ENCODE results near the gene RNF31.

Gene RNF31

DNA sequence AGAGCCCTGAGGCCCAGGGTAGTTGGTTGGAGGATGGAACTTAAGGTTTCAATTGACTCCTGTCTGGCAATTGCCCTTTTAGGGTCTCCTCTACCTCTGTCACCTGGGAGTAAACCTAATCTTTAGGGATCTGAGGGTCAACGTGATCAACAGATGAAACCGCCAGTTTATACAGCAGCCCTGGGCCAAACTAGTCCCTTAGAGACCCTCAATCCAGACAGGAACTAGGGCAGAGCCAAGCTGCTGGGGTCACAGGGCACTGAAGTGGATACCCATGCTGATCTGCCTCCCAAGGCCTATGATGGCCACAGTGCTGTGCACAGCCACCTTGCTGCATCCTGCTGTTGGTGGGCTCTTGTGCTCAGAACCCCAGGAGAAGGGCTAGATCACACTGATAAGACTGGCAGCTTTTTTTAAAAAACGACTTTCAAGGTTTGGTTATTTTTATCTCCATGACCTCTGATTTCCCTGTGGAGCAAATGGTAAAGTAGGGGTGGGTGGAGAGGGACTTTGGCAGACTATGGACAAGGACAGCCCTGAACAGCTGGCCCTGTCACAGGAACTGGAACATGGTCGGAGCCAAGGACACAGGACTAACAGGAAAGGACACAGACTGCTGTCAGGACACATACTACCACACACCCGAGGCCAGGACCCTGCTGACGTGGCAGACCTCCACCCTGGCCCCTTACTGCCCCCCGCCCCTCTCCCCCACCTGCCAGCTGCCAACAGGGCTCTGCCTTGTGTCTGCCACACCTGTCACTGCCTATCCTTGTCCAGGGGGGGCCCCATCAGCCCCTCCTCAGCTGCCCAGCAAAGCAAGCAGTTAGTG is 16.4 kb upstream of the RNF31 start:
- H3K9me3 ChIP-seq (ENCODE audit: control insufficient read depth, insufficient read depth, low read length): no peaks in the 10 kb centered on the region
- no peak for DNase-seq (ENCODE audit: low read depth, low spot score)
- H3K36me3 ChIP-seq (ENCODE audit: control insufficient read depth, insufficient read depth, low read length): no peaks in the 10 kb centered on the region
- H3K4me1 ChIP-seq (ENCODE audit: control insufficient read depth, insufficient read depth, low read length): peaks cover 2% of the 10 kb centered on the region
- no peak overlapping the region for H3K27ac ChIP-seq (ENCODE audit: low read length)
- H3K4me3 ChIP-seq (ENCODE audit: low read length): no peak overlapping the region
- no CpG with 5 or more reads among the region's 7 CpGs for WGBS (ENCODE audit: insufficient coverage, insufficient read length)
- no peaks in the 10 kb centered on the region for H3K27me3 ChIP-seq (ENCODE audit: control insufficient read depth, insufficient read depth, low read length)

DNA sequence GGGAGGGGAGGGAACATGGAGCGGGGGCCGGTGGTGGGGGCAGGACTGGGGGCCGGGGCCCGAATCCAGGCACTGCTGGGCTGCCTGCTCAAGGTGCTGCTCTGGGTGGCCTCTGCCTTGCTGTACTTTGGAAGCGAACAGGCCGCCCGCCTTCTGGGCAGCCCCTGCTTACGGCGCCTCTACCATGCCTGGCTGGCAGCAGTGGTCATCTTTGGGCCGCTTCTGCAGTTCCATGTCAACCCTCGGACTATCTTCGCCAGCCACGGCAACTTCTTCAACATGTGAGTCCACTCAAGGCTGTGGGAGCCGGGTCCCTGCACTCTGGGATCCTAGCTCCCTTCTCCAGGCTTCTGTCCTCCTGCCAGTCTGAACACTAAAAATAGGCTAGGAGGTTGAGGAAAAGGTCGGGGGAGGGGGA is 15.7 kb upstream of the RNF31 start:
- H3K9me3 ChIP-seq (ENCODE audit: control insufficient read depth, insufficient read depth, low read length): no peaks in the 10 kb centered on the region
- no peak overlapping the region for H3K4me3 ChIP-seq (ENCODE audit: low read length)
- no peaks in the 10 kb centered on the region for H3K36me3 ChIP-seq (ENCODE audit: control insufficient read depth, insufficient read depth, low read length)
- H3K27ac ChIP-seq (ENCODE audit: low read length): no peak overlapping the region
- H3K4me1 ChIP-seq (ENCODE audit: control insufficient read depth, insufficient read depth, low read length): peaks cover 2% of the 10 kb centered on the region
- DNase-seq (ENCODE audit: low read depth, low spot score): no peak
- no CpG with 5 or more reads among the region's 15 CpGs for WGBS (ENCODE audit: insufficient coverage, insufficient read length)
- no peaks in the 10 kb centered on the region for H3K27me3 ChIP-seq (ENCODE audit: control insufficient read depth, insufficient read depth, low read length)

DNA sequence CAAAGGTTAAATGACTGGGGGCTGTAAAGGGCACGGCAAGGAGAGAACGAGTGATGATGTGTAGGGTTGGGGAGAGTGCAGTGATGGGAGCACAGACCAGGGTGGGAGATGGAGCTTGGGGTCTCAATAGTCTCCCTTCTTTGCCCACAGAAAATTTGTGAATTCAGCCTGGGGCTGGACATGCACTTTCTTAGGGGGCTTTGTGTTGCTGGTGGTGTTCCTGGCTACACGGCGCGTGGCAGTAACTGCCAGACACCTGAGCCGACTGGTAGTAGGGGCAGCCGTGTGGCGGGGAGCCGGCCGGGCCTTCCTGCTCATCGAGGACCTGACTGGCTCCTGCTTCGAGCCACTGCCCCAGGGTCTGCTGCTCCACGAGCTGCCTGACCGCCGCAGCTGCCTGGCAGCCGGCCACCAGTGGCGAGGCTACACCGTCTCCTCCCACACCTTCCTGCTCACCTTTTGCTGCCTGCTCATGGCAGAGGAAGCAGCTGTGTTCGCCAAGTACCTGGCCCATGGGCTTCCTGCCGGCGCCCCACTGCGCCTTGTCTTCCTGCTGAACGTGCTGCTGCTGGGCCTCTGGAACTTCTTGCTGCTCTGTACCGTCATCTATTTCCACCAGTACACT is 15.1 kb upstream of the RNF31 start:
- H3K27me3 ChIP-seq (ENCODE audit: control insufficient read depth, insufficient read depth, low read length): no peaks in the 10 kb centered on the region
- H3K4me1 ChIP-seq (ENCODE audit: control insufficient read depth, insufficient read depth, low read length): peaks cover 5% of the 10 kb centered on the region
- H3K27ac ChIP-seq (ENCODE audit: low read length): no peak overlapping the region
- H3K4me3 ChIP-seq (ENCODE audit: low read length): no peak overlapping the region
- WGBS (ENCODE audit: insufficient coverage, insufficient read length): no CpG with 5 or more reads among the region's 24 CpGs
- DNase-seq (ENCODE audit: low read depth, low spot score): no peak
- H3K36me3 ChIP-seq (ENCODE audit: control insufficient read depth, insufficient read depth, low read length): no peaks in the 10 kb centered on the region
- no peaks in the 10 kb centered on the region for H3K9me3 ChIP-seq (ENCODE audit: control insufficient read depth, insufficient read depth, low read length)

DNA sequence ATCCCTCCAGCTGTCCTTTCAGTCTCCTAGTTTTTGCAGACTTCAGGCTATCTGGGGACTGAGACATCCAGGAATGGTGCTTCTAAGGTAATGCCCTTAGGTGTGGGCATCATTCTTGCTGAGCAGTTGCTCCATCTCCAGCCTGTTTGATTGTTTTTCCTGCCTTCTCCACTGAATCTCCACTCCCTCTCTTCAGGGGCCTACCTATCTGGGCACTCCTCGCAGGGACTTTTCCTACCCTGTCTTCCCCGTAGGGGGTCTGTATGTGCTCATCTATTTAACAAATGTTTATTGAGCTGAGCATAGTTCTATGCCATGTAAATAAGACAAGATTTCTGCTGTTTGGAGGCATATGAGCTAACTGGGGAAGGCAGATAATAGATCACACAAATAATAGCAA is 14.3 kb upstream of the RNF31 start:
- DNase-seq (ENCODE audit: low read depth, low spot score): no peak
- Histone ChIP-seq H3K9me3 (ENCODE audit: control insufficient read depth, insufficient read depth, low read length) (no peaks in the 10 kb centered on the region), H3K36me3 (ENCODE audit: control insufficient read depth, insufficient read depth, low read length) (no peaks in the 10 kb centered on the region), H3K27ac (ENCODE audit: low read length) (no peak overlapping the region), H3K4me3 (ENCODE audit: low read length) (no peak overlapping the region), H3K27me3 (ENCODE audit: control insufficient read depth, insufficient read depth, low read length) (no peaks in the 10 kb centered on the region), H3K4me1 (ENCODE audit: control insufficient read depth, insufficient read depth, low read length) (peaks cover 5% of the 10 kb centered on the region)
- WGBS (ENCODE audit: insufficient coverage, insufficient read length): no CpG with 5 or more reads among the region's 2 CpGs

DNA sequence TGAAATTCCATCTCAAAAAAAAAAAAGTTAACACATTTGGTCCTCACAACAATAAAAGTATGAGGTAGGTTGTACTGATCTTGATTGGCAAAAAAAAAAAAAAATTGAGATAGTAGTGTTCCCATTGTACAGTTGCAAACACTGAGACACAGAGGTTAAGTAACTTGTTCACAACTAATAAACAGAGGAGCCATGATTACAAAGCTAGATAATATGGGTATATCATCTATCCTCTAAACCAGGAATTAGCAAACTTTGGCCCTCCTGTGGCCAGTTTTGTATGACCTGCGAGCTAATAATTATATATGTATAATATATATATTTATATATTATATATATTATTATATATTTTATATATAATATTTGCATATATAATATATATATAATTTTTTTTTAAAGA is 13.6 kb upstream of the RNF31 start:
- no peak overlapping the region for H3K27ac ChIP-seq (ENCODE audit: low read length)
- H3K9me3 ChIP-seq (ENCODE audit: control insufficient read depth, insufficient read depth, low read length): no peaks in the 10 kb centered on the region
- H3K4me1 ChIP-seq (ENCODE audit: control insufficient read depth, insufficient read depth, low read length): peaks cover 5% of the 10 kb centered on the region
- no peaks in the 10 kb centered on the region for H3K27me3 ChIP-seq (ENCODE audit: control insufficient read depth, insufficient read depth, low read length)
- H3K36me3 ChIP-seq (ENCODE audit: control insufficient read depth, insufficient read depth, low read length): peaks cover 3% of the 10 kb centered on the region; the same call in 1 of the 2 replicates
- no peak overlapping the region for H3K4me3 ChIP-seq (ENCODE audit: low read length)
- no CpG with 5 or more reads among the region's 1 CpG for WGBS (ENCODE audit: insufficient coverage, insufficient read length)
- no peak for DNase-seq (ENCODE audit: low read depth, low spot score)

DNA sequence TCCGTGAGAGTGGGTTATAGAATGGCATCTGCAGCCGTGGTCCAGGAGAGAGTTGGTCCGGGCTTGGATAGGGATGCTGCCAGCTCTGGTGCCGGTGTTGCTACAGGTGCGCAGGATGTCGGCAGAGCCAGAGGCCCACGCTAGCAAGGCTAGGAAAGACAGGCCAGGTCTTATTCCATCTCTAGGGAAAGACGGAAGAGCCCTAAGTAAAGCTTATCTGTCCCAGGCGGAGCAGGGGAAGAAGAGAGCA is 11.8 kb upstream of the RNF31 start:
- peaks cover 3% of the 10 kb centered on the region for H3K36me3 ChIP-seq (ENCODE audit: control insufficient read depth, insufficient read depth, low read length)
- WGBS (ENCODE audit: insufficient coverage, insufficient read length): no CpG with 5 or more reads among the region's 9 CpGs
- peak overlapping the region; percentile 89; the same call in 1 of the 2 replicates for H3K4me3 ChIP-seq (ENCODE audit: low read length)
- peaks cover 5% of the 10 kb centered on the region for H3K4me1 ChIP-seq (ENCODE audit: control insufficient read depth, insufficient read depth, low read length)
- no peak for DNase-seq (ENCODE audit: low read depth, low spot score)
- no peaks in the 10 kb centered on the region for H3K27me3 ChIP-seq (ENCODE audit: control insufficient read depth, insufficient read depth, low read length)
- H3K9me3 ChIP-seq (ENCODE audit: control insufficient read depth, insufficient read depth, low read length): no peaks in the 10 kb centered on the region
- H3K27ac ChIP-seq (ENCODE audit: low read length): no peak overlapping the region

DNA sequence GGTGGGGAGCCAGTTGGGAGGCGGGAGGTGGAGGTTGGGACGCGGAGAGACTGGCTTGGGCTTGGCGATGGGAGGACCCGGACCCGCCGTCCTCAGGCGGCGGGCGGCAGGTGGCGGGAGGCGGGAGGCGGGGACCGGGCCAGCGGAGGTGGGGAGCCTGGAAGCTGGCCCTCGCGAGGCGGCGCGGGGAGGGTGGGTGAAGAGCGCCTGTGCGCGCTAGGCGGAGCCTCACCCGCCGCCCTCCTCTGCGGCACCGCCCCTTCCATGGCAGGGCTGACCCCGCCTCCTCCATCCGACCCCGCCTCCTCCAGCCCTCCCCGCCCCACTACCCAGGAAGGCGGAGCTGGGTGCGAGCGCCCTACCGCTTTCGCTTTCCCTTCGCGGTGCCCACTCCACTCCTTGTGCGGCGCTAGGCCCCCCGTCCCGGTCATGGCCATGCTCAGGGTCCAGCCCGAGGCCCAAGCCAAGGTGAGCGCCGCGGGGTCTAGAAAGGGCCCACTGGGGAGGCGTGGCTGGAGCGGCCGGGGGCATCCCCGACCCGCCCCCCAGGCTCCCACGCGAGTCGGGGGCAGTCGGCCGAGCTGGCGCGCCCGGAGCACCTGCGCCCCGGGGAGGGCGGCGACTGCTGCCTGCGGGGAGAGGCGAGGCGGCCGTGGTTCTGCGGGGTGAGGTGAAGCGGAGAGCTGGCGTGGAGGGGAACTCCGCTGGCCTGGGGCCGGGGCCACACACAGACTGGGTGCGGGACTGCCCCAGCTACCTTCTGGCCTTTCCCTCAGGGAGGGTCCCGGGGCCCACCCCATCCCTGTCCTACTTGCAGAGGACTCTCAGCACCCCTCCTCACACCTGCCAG is 11.2 kb upstream of the RNF31 start, which contains the start of gene PSME1:
Gene PSME1 (plus strand): TSS at position 361 of the 850 bp plus-strand sequence. CDS start 69 bp downstream, at position 430.
- no peak for DNase-seq (ENCODE audit: low read depth, low spot score)
- Histone ChIP-seq H3K4me3 (ENCODE audit: low read length) (peak within 1 kb of the TSS; percentile 89), H3K27ac (ENCODE audit: low read length) (no peak within 1 kb of the TSS), H3K4me1 (ENCODE audit: control insufficient read depth, insufficient read depth, low read length) (peaks cover 5% of the 10 kb centered on the region), H3K36me3 (ENCODE audit: control insufficient read depth, insufficient read depth, low read length) (peaks cover 3% of the 10 kb centered on the region), H3K9me3 (ENCODE audit: control insufficient read depth, insufficient read depth, low read length) (no peaks in the 10 kb centered on the region), H3K27me3 (ENCODE audit: control insufficient read depth, insufficient read depth, low read length) (no peaks in the 10 kb centered on the region)
- no CpG with 5 or more reads among the region's 75 CpGs for WGBS (ENCODE audit: insufficient coverage, insufficient read length)

DNA sequence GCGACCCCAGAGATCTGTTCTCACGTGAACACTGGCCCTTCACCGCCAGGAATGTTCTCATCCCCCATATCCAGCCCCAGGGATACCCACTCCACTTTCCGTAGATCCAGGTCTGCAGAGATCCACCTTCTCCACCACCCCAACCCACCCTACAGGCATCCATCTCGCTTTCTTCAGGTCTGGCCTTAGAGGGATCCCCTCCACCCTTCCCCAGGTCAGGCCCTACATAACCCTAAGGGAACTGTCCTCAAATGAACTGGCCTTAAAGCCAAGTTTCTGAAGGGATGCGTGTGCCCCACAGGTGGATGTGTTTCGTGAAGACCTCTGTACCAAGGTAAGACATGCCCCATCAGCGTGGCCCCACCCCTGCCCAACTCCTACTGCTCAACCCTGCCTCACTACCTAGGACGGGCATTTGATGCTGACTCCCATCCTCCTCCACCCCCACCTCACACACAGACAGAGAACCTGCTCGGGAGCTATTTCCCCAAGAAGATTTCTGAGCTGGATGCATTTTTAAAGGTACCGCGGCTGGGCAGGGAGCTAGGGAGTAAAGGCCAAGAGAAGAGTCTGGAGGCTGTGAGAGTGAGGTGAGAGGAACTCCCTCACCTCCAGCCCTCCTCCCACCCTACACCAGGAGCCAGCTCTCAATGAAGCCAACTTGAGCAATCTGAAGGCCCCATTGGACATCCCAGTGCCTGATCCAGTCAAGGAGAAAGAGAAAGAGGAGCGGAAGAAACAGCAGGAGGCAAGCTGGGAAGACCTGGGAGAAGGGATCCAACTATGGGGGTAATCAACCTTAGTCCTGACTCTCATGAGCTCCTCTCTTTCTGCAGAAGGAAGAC is 10.4 kb upstream of the RNF31 start:
- WGBS (ENCODE audit: insufficient coverage, insufficient read length): no CpG with 5 or more reads among the region's 13 CpGs
- Histone ChIP-seq H3K9me3 (ENCODE audit: control insufficient read depth, insufficient read depth, low read length) (no peaks in the 10 kb centered on the region), H3K4me1 (ENCODE audit: control insufficient read depth, insufficient read depth, low read length) (peaks cover 5% of the 10 kb centered on the region), H3K36me3 (ENCODE audit: control insufficient read depth, insufficient read depth, low read length) (peaks cover 3% of the 10 kb centered on the region), H3K27me3 (ENCODE audit: control insufficient read depth, insufficient read depth, low read length) (no peaks in the 10 kb centered on the region), H3K27ac (ENCODE audit: low read length) (no peak overlapping the region), H3K4me3 (ENCODE audit: low read length) (peak overlapping the region; percentile 89; the same call in 1 of the 2 replicates)
- no peak for DNase-seq (ENCODE audit: low read depth, low spot score)

DNA sequence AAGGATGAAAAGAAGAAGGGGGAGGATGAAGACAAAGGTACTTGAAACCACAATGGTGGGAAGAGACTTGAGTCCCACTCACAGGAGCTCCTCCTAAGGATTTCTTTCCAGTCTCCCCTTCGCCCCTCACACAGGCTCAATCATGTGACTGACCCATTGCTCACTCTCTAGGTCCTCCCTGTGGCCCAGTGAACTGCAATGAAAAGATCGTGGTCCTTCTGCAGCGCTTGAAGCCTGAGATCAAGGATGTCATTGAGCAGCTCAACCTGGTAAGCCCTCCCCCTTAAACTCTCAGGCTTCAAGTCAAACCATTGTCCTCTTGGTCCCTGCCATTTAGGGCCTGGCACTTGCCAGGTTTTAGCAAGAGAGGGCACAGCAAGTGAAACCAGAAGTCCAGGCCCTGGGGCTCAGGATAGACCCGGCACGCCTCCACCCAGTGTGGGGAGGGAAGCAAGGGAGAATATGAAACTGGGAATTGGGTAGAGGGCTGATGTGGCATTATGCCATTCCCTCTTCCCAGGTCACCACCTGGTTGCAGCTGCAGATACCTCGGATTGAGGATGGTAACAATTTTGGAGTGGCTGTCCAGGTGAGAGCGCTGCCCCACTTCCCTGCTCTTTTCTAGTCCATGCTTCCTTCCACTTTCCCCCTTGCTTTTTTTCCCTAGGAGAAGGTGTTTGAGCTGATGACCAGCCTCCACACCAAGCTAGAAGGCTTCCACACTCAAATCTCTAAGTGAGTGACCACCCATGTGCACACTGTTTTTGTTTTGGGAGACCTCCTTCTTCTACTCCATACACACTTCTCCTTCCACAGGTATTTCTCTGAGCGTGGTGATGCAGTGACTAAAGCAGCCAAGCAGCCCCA is 9.5 kb upstream of the RNF31 start:
- H3K4me1 ChIP-seq (ENCODE audit: control insufficient read depth, insufficient read depth, low read length): peaks cover 5% of the 10 kb centered on the region
- H3K36me3 ChIP-seq (ENCODE audit: control insufficient read depth, insufficient read depth, low read length): peaks cover 3% of the 10 kb centered on the region
- H3K4me3 ChIP-seq (ENCODE audit: low read length): no peak overlapping the region
- DNase-seq (ENCODE audit: low read depth, low spot score): no peak
- H3K27ac ChIP-seq (ENCODE audit: low read length): no peak overlapping the region
- no CpG with 5 or more reads among the region's 8 CpGs for WGBS (ENCODE audit: insufficient coverage, insufficient read length)
- no peaks in the 10 kb centered on the region for H3K9me3 ChIP-seq (ENCODE audit: control insufficient read depth, insufficient read depth, low read length)
- H3K27me3 ChIP-seq (ENCODE audit: control insufficient read depth, insufficient read depth, low read length): no peaks in the 10 kb centered on the region
